Activated CD8-positive, alpha-beta memory T cell treated with anti-CD3 and anti-CD28 coated beads, Interleukin-2, amount 50 U/mL, for 48 hours (primary cell): Measurements from ENCODE around the gene PCBP3.
"Not testable (repeated sequence)": the region's sequence is repeated elsewhere in the genome, so short reads cannot be mapped to it uniquely, and the experiment has no call there.

Experiments used
- DNase-seq: peaks from one replicate; pipeline ENCODE4 v3.0.0-alpha.2; 2020

Gene PCBP3

GRCh38 chr21:45698493-45699184 is 55.1 kb downstream of the PCBP3 start:
- DNase-seq, result no peak

GRCh38 chr21:45699251-45699942 is 55.9 kb downstream of the PCBP3 start:
- DNase-seq, result no peak

- DNase-seq, result no peak
Observed at GRCh38 chr21:45699966-45700365, 56.4 kb downstream of the PCBP3 start.

GRCh38 chr21:45700461-45700860 is 56.9 kb downstream of the PCBP3 start:
- DNase-seq, result no peak

GRCh38 chr21:45704311-45705108 is 61.0 kb downstream of the PCBP3 start:
- DNase-seq, result no peak

GRCh38 chr21:45706299-45706698 is 62.8 kb downstream of the PCBP3 start:
- DNase-seq, result no peak

- no peak for DNase-seq
Observed at GRCh38 chr21:45709173-45709572, 65.6 kb downstream of the PCBP3 start.

GRCh38 chr21:45709696-45710268 is 66.3 kb downstream of the PCBP3 start:
- no peak for DNase-seq

GRCh38 chr21:45710306-45710705 is 66.8 kb downstream of the PCBP3 start:
- DNase-seq, result not testable (repeated sequence)

- no peak for DNase-seq
Observed at GRCh38 chr21:45713613-45714012, 70.1 kb downstream of the PCBP3 start.

- DNase-seq, result no peak
Observed at GRCh38 chr21:45715441-45715840, 71.9 kb downstream of the PCBP3 start.

GRCh38 chr21:45718413-45718812 is 74.9 kb downstream of the PCBP3 start:
- no peak for DNase-seq

GRCh38 chr21:45719177-45719802 is 75.8 kb downstream of the PCBP3 start:
- no peak for DNase-seq

- not testable (repeated sequence) for DNase-seq
Observed at GRCh38 chr21:45720204-45720603, 76.7 kb downstream of the PCBP3 start.

- DNase-seq, result no peak
Observed at GRCh38 chr21:45721671-45722070, 78.1 kb downstream of the PCBP3 start.

- DNase-seq, result no peak
Observed at GRCh38 chr21:45723049-45723958, 79.8 kb downstream of the PCBP3 start.

GRCh38 chr21:45724345-45724961 is 80.9 kb downstream of the PCBP3 start:
- DNase-seq, result no peak

GRCh38 chr21:45724994-45725843 is 81.7 kb downstream of the PCBP3 start:
- DNase-seq, result no peak

- no peak for DNase-seq
Observed at GRCh38 chr21:45725844-45726200, 82.3 kb downstream of the PCBP3 start.

GRCh38 chr21:45726438-45726837 is 82.9 kb downstream of the PCBP3 start:
- no peak for DNase-seq
